ENCODE measurements around the gene C17orf75. TPM values are rescaled to one million over a fixed set of nuclear protein-coding genes. Genes with fewer than 3 reads are reported as not detected.

The C17orf75 gene
- total RNA-seq, 2 donors from 2014 or later = 7.6 to 15.6 TPM

DNA sequence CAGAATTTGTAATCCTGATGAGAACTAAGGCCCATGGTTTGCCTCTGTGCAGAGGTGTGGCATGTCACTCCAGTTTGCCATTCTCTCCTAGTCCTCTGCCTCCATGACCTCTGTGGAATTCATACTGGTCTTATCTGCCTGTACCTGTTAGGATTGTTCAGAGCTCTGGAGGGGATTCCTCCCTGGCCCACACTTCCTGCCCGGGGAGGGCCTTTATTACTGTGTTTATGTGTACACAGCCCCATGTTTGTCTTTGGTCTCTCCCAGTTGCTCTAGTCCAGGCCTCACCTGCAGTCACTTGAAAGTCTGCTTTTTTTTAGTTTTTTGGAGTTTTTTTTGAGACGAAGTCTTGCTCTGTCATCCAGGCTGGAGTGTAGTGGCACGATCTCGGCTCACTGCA is 39.9 kb downstream of the C17orf75 start:
- WGBS, 2 donors = 79 to 81% methylated on average over 4 of the region's 4 CpGs
- intact Hi-C loops (cut with DNase I) = no loop called here
- Histone ChIP-seq H3K27me3 (no peaks in the 10 kb centered on the region), H3K9me3 (no peaks in the 10 kb centered on the region), H3K36me3 (replicated peaks in 1 of 2; ENCODE audit: insufficient read depth in 1 of 2, low read depth in 2 of 2) (no peaks in the 10 kb centered on the region), H3K4me3 (no peak overlapping the region), H3K27ac (no peak overlapping the region), H3K4me1 (peaks cover 6% of the 10 kb centered on the region)
- no peak for TF ChIP-seq POLR2A (IDR thresholded peaks at IDR 0.05)
- DNase-seq (no peak), ATAC-seq (no peak)

DNA sequence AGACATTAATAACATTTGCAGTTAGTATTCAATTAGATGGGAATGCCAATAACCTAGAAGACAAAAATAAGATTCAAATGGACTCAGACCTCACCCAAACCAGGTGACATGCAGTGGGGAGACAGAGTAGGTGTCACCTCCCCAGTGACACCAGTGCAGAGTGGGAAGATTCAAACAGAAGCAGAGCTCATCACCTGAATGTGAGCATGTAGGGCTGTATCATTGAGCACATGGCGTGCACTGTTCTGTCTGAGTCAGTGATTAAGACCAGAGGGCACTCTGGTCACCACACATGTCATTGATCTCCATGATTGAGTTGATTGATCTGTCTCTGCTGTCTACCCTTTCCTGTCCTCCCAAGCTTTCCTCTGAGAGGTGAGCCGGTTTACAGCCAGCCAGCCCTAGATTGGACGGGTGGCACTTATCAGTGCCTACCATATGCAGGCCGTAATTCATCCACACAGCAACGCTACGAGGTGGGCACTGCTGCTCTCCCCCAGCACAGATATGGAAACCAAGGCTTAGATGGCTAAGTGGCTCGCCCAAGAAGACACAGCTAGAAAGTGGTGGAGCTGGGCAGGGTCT is 42.3 kb downstream of the C17orf75 start:
- intact Hi-C loops (cut with DNase I) = no loop called here
- no peak for ATAC-seq

DNA sequence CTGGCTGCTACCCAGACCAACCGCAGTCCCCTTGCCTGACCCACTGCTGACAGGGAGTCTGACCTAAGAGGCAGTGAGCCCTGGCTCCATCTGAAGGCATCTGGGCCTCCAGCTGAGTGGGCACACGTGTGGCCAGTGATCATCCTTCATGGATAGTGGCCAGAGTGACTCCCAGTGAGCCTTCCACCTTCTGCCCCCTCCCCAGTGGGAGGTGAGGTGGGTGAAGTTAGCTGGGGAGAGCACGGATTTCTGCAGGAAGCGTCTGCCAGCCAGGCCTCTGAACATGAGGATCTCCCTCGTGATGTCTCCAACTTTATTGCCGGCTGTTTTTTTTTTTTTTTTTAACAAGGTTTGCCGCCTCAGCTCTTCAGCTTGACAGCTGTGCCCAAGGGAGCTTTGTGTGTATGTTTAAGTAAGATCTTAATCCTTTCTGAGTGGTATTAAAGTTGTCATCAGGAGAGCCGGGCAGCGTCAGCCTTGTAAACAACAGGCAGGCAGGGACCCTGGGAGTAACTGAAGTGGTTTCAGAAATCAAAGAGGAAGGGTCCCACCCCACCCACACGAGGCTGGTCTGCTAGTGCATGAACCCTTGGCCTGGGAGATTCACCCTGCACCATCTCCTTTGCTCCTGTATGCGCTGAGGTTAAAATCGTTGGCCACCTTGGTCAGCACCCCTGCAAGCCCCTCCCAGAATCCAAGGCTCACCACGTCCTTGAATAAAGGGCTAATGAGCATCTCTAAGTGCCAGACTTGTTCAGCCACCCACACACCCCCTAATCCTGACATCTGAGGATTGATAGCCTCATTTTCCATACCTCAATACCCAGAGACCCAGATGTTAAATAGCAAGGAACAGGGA is 43.0 kb downstream of the C17orf75 start:
- intact Hi-C loops (cut with DNase I) = no loop called here
- WGBS, 2 donors = 59 to 62% methylated on average over 10 to 13 of the region's 13 CpGs
- H3K9me3 ChIP-seq = no peaks in the 10 kb centered on the region
- no peak for TF ChIP-seq POLR2A (IDR thresholded peaks at IDR 0.05)
- TF ChIP-seq, protein P1, sequence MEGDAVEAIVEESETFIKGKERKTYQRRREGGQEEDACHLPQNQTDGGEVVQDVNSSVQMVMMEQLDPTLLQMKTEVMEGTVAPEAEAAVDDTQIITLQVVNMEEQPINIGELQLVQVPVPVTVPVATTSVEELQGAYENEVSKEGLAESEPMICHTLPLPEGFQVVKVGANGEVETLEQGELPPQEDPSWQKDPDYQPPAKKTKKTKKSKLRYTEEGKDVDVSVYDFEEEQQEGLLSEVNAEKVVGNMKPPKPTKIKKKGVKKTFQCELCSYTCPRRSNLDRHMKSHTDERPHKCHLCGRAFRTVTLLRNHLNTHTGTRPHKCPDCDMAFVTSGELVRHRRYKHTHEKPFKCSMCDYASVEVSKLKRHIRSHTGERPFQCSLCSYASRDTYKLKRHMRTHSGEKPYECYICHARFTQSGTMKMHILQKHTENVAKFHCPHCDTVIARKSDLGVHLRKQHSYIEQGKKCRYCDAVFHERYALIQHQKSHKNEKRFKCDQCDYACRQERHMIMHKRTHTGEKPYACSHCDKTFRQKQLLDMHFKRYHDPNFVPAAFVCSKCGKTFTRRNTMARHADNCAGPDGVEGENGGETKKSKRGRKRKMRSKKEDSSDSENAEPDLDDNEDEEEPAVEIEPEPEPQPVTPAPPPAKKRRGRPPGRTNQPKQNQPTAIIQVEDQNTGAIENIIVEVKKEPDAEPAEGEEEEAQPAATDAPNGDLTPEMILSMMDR (IDR thresholded peaks at IDR 0.05) = no peak
- H3K27me3 ChIP-seq = no peaks in the 10 kb centered on the region
- H3K36me3 ChIP-seq (replicated peaks in 1 of 2; ENCODE audit: insufficient read depth in 1 of 2, low read depth in 2 of 2) = no peaks in the 10 kb centered on the region
- no peak overlapping the region for H3K4me3 ChIP-seq
- no peak for DNase-seq
- peaks cover 6% of the 10 kb centered on the region for H3K4me1 ChIP-seq
- no peak overlapping the region for H3K27ac ChIP-seq
- ATAC-seq = no peak

More for the DNA sequence above, 42.3 kb downstream of the C17orf75 start:
- no peak for TF ChIP-seq POLR2A (IDR thresholded peaks at IDR 0.05)
- TF ChIP-seq, protein P1 (IDR thresholded peaks at IDR 0.05) = no peak
- H3K4me3 ChIP-seq = no peak overlapping the region
- H3K27ac ChIP-seq = no peak overlapping the region
- DNase-seq = no peak
- H3K4me1 ChIP-seq = peaks cover 6% of the 10 kb centered on the region
- no peaks in the 10 kb centered on the region for H3K36me3 ChIP-seq (replicated peaks in 1 of 2; ENCODE audit: insufficient read depth in 1 of 2, low read depth in 2 of 2)
- H3K9me3 ChIP-seq = no peaks in the 10 kb centered on the region
- 92 to 93% methylated on average over 7 of the region's 7 CpGs for WGBS, 2 donors
- no peaks in the 10 kb centered on the region for H3K27me3 ChIP-seq

DNA sequence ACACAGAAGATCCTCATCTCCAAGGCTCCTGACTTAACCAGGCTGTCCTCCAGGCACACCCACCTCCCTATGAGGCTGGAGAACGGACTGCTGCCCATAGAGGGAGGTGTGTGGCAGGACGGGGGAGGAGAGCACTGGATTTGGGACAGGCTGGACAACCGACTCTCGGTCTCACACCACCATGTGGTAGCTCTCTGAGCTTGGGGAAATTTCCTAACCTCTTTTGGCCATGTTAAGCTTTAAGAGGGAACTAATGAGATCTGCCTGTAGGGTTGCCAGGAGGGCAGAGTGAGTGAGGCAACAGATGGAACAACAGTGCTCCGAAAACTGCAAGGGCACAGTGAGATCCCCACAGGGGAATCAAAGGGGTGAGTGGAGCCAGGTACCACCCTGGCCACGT is 43.7 kb downstream of the C17orf75 start:
- Histone ChIP-seq H3K36me3 (replicated peaks in 1 of 2; ENCODE audit: insufficient read depth in 1 of 2, low read depth in 2 of 2) (no peaks in the 10 kb centered on the region), H3K27me3 (no peaks in the 10 kb centered on the region), H3K9me3 (no peaks in the 10 kb centered on the region), H3K4me3 (no peak overlapping the region), H3K4me1 (peaks cover 6% of the 10 kb centered on the region), H3K27ac (no peak overlapping the region)
- intact Hi-C loops (cut with DNase I) = no loop called here
- ATAC-seq (no peak), DNase-seq (no peak)
- 77 to 86% methylated on average over 5 to 6 of the region's 6 CpGs for WGBS, 2 donors
- TF ChIP-seq, protein P1 (IDR thresholded peaks at IDR 0.05) = no peak
- TF ChIP-seq POLR2A (IDR thresholded peaks at IDR 0.05) = no peak

DNA sequence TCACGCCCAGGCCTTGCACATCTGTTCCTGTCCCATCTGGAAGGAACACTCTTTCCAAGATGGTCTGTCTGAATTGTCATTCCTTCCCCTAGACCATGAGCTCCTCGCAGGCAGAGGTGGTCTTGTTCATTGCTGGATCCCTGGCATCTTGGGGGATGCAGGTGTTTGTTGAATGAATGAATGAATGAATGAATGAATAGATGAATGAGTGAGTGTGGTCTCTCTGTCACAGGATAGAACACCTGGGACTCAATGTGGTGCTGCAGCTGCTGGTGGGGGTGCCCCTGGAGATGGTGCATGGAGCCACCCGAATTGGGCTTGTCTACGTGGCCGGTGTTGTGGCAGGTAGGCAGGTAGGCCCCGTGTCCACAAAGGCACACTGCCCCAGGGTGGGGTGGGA is 44.1 kb downstream of the C17orf75 start:
- ATAC-seq = no peak
- intact Hi-C loops (cut with DNase I) = no loop called here

More for the DNA sequence above, 44.1 kb downstream of the C17orf75 start:
- H3K4me1 ChIP-seq = peaks cover 4% of the 10 kb centered on the region
- WGBS, 2 donors = 85 to 89% methylated on average over 6 of the region's 6 CpGs
- H3K36me3 ChIP-seq (replicated peaks in 1 of 2; ENCODE audit: insufficient read depth in 1 of 2, low read depth in 2 of 2) = no peaks in the 10 kb centered on the region
- H3K4me3 ChIP-seq = no peak overlapping the region
- no peak for DNase-seq
- H3K9me3 ChIP-seq = no peaks in the 10 kb centered on the region
- TF ChIP-seq POLR2A (IDR thresholded peaks at IDR 0.05) = no peak
- TF ChIP-seq, protein P1 (IDR thresholded peaks at IDR 0.05) = no peak
- no peak overlapping the region for H3K27ac ChIP-seq
- H3K27me3 ChIP-seq = no peaks in the 10 kb centered on the region
